Esophagus muscularis mucosa (tissue), 3 donors: ENCODE measurements around the gene FAM13A.

Source experiments
- POLR2A ChIP-seq: fragments of 450-650 bp; IDR thresholded peaks from one replicate; pipeline ENCODE4 v1.6.1; 2017; ENCODE audit warnings: antibody characterized with exemption, moderate library complexity, mild to moderate bottlenecking, low read depth
- POLR2AphosphoS5 ChIP-seq, 2 donors: sonication (generic); formaldehyde crosslinking; IDR thresholded peaks; one replicate each; pipeline ENCODE4 v1.6.1; 2017; ENCODE audit warnings: antibody characterized with exemption in 2 of 2
- TF ChIP-seq, protein P1 (sequence below), 3 experiments: fragments of 200-600 bp in 2 of 3; fragments of 450-650 bp in 1 of 3; sonication (generic) in 2 of 3; IDR thresholded peaks; one replicate each; pipeline ENCODE4 v1.5.1; 2017 to 2019; ENCODE audit warnings: antibody characterized with exemption in 3 of 3, mild to moderate bottlenecking in 2 of 3, moderate library complexity in 1 of 3

DNA sequence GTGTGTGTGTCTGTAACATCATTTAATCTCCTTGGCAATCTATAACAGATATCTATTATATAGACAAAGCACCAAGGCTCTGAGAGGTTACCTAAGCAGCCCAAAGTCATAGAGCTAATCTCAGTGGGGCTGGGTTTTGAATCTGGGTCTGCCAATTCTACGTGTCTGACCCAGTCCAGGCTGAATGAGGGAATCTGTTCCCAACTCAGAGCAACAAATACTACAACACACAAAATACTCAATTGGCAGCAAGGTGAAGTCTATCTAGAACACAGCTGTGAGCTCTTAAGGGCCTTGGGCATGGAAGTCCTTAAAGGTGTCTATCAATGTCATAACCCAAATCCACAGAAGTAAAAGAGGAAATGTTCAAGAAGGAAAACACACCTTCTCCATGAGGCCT lies 311.8 kb downstream of the FAM13A start:
- TF ChIP-seq, protein P1, sequence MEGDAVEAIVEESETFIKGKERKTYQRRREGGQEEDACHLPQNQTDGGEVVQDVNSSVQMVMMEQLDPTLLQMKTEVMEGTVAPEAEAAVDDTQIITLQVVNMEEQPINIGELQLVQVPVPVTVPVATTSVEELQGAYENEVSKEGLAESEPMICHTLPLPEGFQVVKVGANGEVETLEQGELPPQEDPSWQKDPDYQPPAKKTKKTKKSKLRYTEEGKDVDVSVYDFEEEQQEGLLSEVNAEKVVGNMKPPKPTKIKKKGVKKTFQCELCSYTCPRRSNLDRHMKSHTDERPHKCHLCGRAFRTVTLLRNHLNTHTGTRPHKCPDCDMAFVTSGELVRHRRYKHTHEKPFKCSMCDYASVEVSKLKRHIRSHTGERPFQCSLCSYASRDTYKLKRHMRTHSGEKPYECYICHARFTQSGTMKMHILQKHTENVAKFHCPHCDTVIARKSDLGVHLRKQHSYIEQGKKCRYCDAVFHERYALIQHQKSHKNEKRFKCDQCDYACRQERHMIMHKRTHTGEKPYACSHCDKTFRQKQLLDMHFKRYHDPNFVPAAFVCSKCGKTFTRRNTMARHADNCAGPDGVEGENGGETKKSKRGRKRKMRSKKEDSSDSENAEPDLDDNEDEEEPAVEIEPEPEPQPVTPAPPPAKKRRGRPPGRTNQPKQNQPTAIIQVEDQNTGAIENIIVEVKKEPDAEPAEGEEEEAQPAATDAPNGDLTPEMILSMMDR (IDR thresholded peaks at IDR 0.05) = no peak
- TF ChIP-seq POLR2AphosphoS5 (IDR thresholded peaks at IDR 0.05) = no peak
- no peak for TF ChIP-seq POLR2A
